Activated CD4-positive, alpha-beta T cell treated with anti-CD3 and anti-CD28 coated beads, Interleukin-2, amount 10 ng/mL, durations not matched to agents 7 days and 5 days (primary cell): ENCODE results near the gene ADPRH. TPM values are rescaled to one million over a fixed set of nuclear protein-coding genes. Genes with fewer than 3 reads are reported as not detected.

Source experiments
- CTCF ChIA-PET: fragments of 350-600 bp; sonication (Branson Sonifier 250); formaldehyde crosslinking; loops from one replicate; lab custom pipeline; 2021; ENCODE audit warnings: antibody characterized with exemption; lab: Charles Lee
- POLR2A ChIA-PET: fragments of 350-600 bp; sonication (Branson Sonifier 250); formaldehyde crosslinking; loops from one replicate; lab custom pipeline; 2021; ENCODE audit warnings: antibody characterized with exemption; lab: Charles Lee
- DNase-seq: peaks from one replicate; pipeline ENCODE4 v3.0.0-alpha.2; 2020
- H3K27ac Mint-ChIP-seq: one replicate; pipeline ENCODE4 v1.8.0; 2021; ENCODE audit warnings: mild to moderate bottlenecking, moderate library complexity, mixed read lengths
- H3K27me3 Mint-ChIP-seq: one replicate; pipeline ENCODE4 v1.8.0; 2021; ENCODE audit warnings: mixed read lengths
- H3K36me3 Mint-ChIP-seq: one replicate; pipeline ENCODE4 v1.8.0; 2021; ENCODE audit warnings: low read depth, mixed read lengths
- H3K4me1 Mint-ChIP-seq: one replicate; pipeline ENCODE4 v1.8.0; 2021; ENCODE audit warnings: mixed read lengths
- H3K4me3 Mint-ChIP-seq: one replicate; pipeline ENCODE4 v1.8.0; 2021; ENCODE audit warnings: mild to moderate bottlenecking, moderate library complexity, mixed read lengths
- H3K9me3 Mint-ChIP-seq: one replicate; pipeline ENCODE4 v1.8.0; 2021; ENCODE audit warnings: mixed read lengths
- total RNA-seq, 2 experiments: library from RNA; stranded (reverse); gene quantifications; one replicate each; pipeline ENCODE4 v1.2.3, GENCODE V29; 2021

The ADPRH gene
- total RNA-seq: 1 to 10 TPM; 1.4 to 1.8 TPM

DNA sequence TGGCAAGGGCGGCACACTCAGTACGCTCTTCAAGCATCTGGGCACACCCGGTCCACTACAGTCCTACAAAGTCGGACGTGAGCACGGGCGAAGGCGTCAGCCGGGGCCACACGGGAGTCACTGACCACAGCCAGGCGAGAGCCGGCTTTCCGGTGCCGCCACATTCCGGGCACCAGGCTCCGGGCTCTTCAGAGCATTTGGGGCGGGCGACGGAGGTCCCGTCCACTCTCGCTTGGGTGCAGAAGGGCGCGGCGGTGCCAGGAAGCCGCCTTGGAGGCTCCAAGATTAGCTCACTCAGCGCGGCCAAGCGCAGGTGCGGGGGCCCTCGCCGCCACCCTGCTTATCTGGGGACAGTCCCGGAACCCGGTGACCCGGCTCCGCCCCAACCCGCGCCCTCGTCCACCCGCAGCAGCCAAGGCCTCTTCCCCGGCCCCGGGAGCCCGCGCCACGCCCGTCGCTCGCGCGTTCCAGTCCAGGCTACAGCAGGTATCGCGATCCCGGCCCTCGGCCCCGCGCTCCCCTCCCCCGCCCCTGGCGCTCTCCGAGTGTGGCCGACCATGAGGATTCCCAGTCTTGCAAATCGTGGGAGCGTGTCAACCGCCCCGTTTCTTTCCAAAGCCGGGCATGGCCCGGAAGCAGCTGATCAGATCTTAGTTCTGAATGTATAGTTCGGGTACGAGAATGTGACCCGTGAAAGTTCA lies at the start of gene ADPRH:
ADPRH (plus strand) TSS at position 127 of the 701 bp plus-strand sequence. CDS start 2,678 bp downstream, outside the sequence.
- Mint-ChIP-seq H3K36me3 (no peaks in the 10 kb centered on the region), H3K27me3 (peaks cover 18% of the 10 kb centered on the region), H3K27ac (peak within 1 kb of the TSS; percentile 88), H3K4me3 (peak within 1 kb of the TSS; percentile 84), H3K4me1 (peaks cover 18% of the 10 kb centered on the region), H3K9me3 (no peaks in the 10 kb centered on the region)
- POLR2A ChIA-PET: no interaction called here
- CTCF ChIA-PET: interaction anchor here (1.1 to 1.4 kb wide), 2 partner anchors 9 to 21 kb away, joined by 3 read pairs; no protein-coding TSS in a partner anchor
- DNase-seq: peak; percentile 41

DNA sequence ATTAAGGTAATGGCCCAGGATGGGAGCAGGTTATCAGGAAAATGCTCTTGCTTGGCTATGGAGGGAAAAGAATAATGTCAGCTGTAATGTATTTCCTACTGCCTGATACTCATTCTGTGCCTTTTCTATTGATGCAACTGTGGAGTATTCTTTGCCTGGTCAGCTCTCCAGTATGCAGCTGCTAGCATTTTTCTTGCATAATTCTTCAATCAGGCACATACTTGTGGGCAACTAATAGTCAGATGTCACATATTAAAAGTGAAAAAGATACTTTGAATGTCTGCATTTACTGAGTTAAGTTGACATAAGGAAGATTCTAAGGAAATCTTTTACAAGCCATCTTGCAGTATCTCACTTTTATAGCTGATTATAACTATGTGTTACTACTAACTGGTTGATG lies 49.4 kb upstream of the ADPRH start:
- CTCF ChIA-PET: interaction anchor here (0.6 to 1.1 kb wide), 3 partner anchors 9 to 75 kb away, joined by 3 to 4 read pairs (median 4); no protein-coding TSS in a partner anchor

DNA sequence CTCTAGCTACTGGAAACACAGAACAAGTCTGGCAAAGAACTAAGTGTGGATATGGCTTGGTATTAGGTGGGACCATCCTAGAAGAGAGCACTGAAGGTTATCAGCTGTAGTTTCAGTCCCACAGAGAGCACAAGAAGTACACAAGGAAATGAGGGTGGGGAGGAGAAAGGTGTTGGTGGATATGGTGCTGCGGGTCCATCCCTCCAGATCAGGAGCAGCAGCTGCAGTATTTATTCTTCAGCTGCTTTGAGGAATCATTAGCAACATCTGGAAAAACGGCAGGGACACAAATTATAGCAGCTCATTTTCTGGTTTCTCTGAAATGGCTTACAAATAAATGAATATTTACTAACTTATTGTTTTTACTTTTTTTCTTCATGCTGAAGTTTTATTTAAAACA lies 48.8 kb upstream of the ADPRH start:
- Mint-ChIP-seq H3K9me3 (no peaks in the 10 kb centered on the region), H3K36me3 (peaks cover 16% of the 10 kb centered on the region), H3K4me1 (no peaks in the 10 kb centered on the region), H3K27ac (no peak overlapping the region), H3K27me3 (no peaks in the 10 kb centered on the region), H3K4me3 (no peak overlapping the region)
- ChIA-PET POLR2A (interaction anchor here (0.6 kb wide), 1 partner anchor 57 kb away, joined by 3 read pairs; no protein-coding TSS in a partner anchor), CTCF (interaction anchor here (0.5 to 1.1 kb wide), 4 partner anchors 9 to 601 kb away, joined by 3 to 5 read pairs (median 4); no protein-coding TSS in a partner anchor)
- DNase-seq: no peak

More for the DNA sequence above, 49.4 kb upstream of the ADPRH start:
- Mint-ChIP-seq H3K36me3 (peaks cover 19% of the 10 kb centered on the region), H3K27me3 (no peaks in the 10 kb centered on the region), H3K4me1 (no peaks in the 10 kb centered on the region), H3K9me3 (no peaks in the 10 kb centered on the region), H3K27ac (no peak overlapping the region), H3K4me3 (no peak overlapping the region)
- POLR2A ChIA-PET: interaction anchor here (0.6 kb wide), 1 partner anchor 57 kb away, joined by 3 read pairs; no protein-coding TSS in a partner anchor
- DNase-seq: no peak

DNA sequence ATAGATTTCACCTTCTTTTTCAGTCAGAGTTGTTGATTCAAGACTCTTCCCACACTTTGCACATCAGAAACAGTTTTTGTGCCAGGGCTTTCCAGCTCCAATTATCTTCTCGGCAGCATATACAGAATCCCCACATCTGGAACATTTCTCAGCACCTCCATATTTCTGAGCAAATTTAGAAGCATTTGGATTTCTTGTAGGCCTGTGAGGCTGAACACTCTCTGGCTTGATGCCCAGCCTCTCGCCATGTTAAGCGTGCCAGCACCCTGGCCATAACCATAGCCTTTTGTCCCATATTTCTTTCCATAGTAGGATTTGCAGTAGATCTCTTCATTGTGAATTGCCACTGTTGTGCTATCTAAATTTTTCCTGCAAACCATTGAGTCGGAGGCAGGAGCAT lies 48.1 kb upstream of the ADPRH start:
- no peaks in the 10 kb centered on the region for H3K4me1 Mint-ChIP-seq
- H3K27ac Mint-ChIP-seq: no peak overlapping the region
- H3K27me3 Mint-ChIP-seq: no peaks in the 10 kb centered on the region
- CTCF ChIA-PET: no interaction called here
- DNase-seq: no peak
- H3K4me3 Mint-ChIP-seq: no peak overlapping the region
- no peaks in the 10 kb centered on the region for H3K9me3 Mint-ChIP-seq
- POLR2A ChIA-PET: no interaction called here
- peaks cover 11% of the 10 kb centered on the region for H3K36me3 Mint-ChIP-seq

DNA sequence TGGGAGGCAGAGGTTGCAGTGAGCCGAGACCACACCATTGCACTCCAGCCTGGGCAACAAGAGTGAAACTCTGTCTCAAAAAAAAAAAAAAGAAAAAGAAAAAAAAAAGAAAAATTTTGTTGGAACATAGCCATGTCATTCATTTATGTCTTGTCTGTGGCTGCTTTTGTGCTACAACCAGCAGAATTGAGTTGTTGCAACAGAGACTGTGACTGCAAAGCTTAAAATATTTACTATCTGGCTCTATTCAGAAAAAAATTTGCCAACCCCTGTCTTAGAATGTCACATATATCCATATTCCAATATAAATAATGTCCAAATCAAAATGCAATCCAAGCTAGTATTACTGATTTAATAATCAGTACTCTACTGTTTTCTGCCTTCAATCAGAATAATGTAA lies 45.0 kb upstream of the ADPRH start:
- Mint-ChIP-seq H3K27me3 (no peaks in the 10 kb centered on the region), H3K27ac (no peak overlapping the region), H3K36me3 (peaks cover 4% of the 10 kb centered on the region), H3K4me1 (no peaks in the 10 kb centered on the region), H3K9me3 (no peaks in the 10 kb centered on the region), H3K4me3 (no peak overlapping the region)
- DNase-seq: no peak
- ChIA-PET POLR2A (no interaction called here), CTCF (interaction anchor here (0.6 to 0.7 kb wide), 2 partner anchors 207 to 257 kb away, joined by 3 read pairs; no protein-coding TSS in a partner anchor)

DNA sequence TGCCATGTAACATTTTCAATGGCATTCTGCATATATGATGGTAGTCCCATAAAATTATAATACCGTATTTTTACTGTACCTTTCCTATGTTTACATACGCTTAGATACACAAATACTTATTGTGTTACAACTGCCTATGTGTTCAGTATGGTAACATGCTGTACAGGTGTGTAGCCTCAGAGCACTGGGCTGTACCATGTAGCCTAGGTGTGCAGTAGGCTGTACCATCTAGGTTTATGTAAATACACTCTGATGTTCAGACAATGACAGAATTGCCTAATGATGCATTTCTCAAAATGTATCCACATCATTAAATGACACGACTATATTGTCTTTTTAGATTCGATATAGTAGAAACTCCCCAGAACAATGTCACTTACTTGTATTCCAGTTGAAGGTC lies 42.5 kb upstream of the ADPRH start:
- H3K9me3 Mint-ChIP-seq: no peaks in the 10 kb centered on the region
- no peak overlapping the region for H3K4me3 Mint-ChIP-seq
- no peak overlapping the region for H3K27ac Mint-ChIP-seq
- ChIA-PET POLR2A (no interaction called here), CTCF (no interaction called here)
- H3K4me1 Mint-ChIP-seq: no peaks in the 10 kb centered on the region
- H3K36me3 Mint-ChIP-seq: peaks cover 5% of the 10 kb centered on the region
- DNase-seq: no peak
- H3K27me3 Mint-ChIP-seq: peaks cover 3% of the 10 kb centered on the region

DNA sequence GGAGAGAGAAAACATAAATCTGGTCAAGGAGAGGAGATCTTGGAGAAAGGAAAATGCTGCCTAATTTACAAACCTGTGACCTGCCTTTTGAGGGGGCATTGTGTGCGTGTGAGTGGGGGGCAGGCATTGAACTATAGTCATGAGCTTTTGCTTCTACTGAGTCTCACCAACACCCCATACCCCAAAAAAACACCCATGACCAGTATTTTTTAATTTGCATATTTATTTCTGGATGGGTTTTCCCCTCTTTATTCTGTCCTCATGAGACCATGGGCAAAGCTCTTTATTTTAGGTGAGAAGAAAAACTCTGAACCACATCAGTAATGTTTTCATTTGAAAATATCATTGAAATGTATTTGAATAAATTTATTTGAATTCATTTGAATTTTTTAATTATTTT lies 40.5 kb upstream of the ADPRH start:
- Mint-ChIP-seq H3K4me3 (no peak overlapping the region), H3K9me3 (no peaks in the 10 kb centered on the region), H3K27ac (no peak overlapping the region), H3K4me1 (no peaks in the 10 kb centered on the region), H3K27me3 (peaks cover 9% of the 10 kb centered on the region), H3K36me3 (peaks cover 7% of the 10 kb centered on the region)
- no peak for DNase-seq
- CTCF ChIA-PET: interaction anchor here (1.8 kb wide), 1 partner anchor 9 kb away, joined by 4 read pairs; no protein-coding TSS in a partner anchor
- POLR2A ChIA-PET: no interaction called here

DNA sequence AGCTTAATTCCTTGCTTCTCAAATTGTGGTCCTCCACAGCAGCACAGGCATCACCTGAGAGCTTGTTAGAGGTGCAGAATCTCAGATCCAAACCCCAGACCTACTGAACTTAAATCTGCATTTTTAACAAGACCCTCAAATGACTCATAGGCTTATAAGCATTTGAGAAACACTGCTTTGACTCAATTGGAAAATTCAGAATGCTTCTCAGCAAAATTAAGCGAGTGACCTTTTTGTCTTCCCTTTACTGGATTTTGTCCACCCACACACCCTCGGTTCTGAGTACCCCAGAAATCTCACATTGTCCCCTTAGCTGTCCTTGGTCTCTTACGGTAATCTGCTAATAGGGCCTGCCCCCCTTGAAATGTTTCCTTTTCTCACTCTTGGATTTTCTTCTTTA lies 37.7 kb upstream of the ADPRH start:
- H3K4me1 Mint-ChIP-seq: no peaks in the 10 kb centered on the region
- H3K4me3 Mint-ChIP-seq: no peak overlapping the region
- no peak overlapping the region for H3K27ac Mint-ChIP-seq
- peaks cover 9% of the 10 kb centered on the region for H3K27me3 Mint-ChIP-seq
- H3K36me3 Mint-ChIP-seq: peaks cover 8% of the 10 kb centered on the region
- no peak for DNase-seq
- ChIA-PET CTCF (no interaction called here), POLR2A (no interaction called here)
- no peaks in the 10 kb centered on the region for H3K9me3 Mint-ChIP-seq

DNA sequence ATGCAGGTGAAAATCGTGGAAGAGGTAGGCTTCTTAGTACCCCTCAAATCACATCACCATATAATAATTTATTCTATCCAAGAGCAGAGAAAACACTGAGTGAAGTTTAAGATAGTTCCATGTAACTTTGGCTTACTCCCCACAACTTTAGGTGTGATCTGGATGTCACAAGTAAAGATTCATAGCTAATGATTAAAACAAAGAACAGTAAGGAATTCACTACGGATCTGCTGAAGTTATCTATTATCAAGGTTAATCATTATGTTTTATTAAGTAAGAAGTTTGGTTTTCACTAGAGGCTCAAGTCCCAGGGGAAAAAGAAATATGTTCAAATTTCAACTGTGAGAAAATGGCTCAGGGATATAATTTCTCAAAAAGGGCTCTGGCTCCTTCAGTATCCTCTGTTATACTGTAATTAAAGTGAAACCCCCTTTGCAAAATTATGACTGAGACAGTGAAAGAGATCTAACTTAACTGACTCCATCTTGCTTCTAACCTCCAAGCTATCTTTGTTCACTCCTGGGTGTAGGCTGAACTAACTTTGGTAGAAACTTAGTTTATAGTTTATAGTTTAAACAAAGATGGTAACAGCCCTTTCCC lies 37.0 kb upstream of the ADPRH start:
- H3K36me3 Mint-ChIP-seq: peaks cover 8% of the 10 kb centered on the region
- H3K4me3 Mint-ChIP-seq: no peak overlapping the region
- no peaks in the 10 kb centered on the region for H3K4me1 Mint-ChIP-seq
- ChIA-PET CTCF (interaction anchor here (1.3 kb wide), 1 partner anchor 43 kb away, joined by 3 read pairs; no protein-coding TSS in a partner anchor), POLR2A (no interaction called here)
- no peaks in the 10 kb centered on the region for H3K9me3 Mint-ChIP-seq
- no peak overlapping the region for H3K27ac Mint-ChIP-seq
- H3K27me3 Mint-ChIP-seq: peaks cover 9% of the 10 kb centered on the region
- DNase-seq: no peak

DNA sequence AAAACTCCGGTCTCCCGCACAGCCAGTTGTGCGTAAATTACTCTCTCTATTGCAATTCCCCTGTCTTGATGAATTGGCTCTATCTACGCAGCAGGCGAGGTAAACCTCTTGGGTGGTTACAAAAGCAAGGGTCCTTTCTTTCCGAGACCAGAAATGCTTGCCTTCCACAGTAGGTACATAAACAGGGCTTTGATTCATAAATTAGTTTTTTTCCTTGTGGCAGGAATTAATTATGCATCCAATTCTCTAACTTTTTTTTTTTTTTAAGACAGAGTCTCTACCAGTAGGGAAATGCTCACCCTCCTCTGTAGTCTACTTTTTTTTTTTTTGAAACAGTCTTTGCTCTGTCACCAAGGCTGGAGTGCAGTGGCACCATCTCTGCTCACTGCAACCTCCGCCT lies 36.1 kb upstream of the ADPRH start:
- no peak overlapping the region for H3K27ac Mint-ChIP-seq
- H3K4me1 Mint-ChIP-seq: no peaks in the 10 kb centered on the region
- no peak for DNase-seq
- H3K27me3 Mint-ChIP-seq: peaks cover 9% of the 10 kb centered on the region
- peaks cover 8% of the 10 kb centered on the region for H3K36me3 Mint-ChIP-seq
- POLR2A ChIA-PET: no interaction called here
- no peaks in the 10 kb centered on the region for H3K9me3 Mint-ChIP-seq
- CTCF ChIA-PET: interaction anchor here (0.6 to 1.3 kb wide), 3 partner anchors 16 to 412 kb away, joined by 3 read pairs; no protein-coding TSS in a partner anchor
- H3K4me3 Mint-ChIP-seq: no peak overlapping the region

DNA sequence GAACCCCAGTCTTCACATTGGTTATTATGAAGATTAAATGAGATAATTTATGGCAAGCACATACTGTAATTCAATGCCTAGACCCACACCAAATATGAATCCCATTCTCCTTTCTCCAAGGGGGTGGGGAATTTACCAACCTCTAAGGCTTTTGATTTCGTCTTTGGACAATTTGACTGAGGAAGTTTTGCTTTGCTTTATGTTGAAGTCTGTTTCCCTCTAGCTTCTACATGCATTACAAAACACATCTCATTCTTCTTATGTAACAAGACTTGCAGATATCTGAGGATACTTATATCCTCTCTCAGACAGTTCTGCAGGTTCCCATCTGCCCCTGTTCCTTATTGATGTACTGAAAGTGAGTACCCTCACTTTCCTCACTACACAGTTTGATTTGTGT lies 32.1 kb upstream of the ADPRH start:
- no peak for DNase-seq
- ChIA-PET POLR2A (no interaction called here), CTCF (no interaction called here)
- Mint-ChIP-seq H3K4me3 (no peak overlapping the region), H3K9me3 (no peaks in the 10 kb centered on the region), H3K27ac (no peak overlapping the region), H3K27me3 (peaks cover 5% of the 10 kb centered on the region), H3K36me3 (peaks cover 6% of the 10 kb centered on the region), H3K4me1 (peaks cover 4% of the 10 kb centered on the region)

DNA sequence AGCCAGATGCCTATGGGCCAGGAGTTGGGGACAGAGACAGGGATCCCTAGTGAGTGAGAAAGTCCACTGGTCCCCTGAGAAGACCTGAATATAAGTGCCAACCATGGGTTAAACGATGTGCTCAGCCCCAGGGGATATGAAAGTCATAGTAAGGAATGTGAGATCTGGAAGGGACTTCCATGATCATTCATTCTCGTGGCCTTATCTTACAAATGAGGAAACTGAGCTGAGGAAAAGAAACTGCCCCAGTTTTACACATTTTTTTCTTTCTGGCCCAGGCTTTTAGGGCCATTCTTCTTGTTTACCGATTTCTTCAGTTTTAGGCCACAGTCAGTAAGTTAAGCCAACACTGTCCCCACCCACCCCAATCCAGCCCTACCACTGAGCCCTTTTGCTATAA lies 31.0 kb upstream of the ADPRH start:
- DNase-seq: no peak
- Mint-ChIP-seq H3K36me3 (peaks cover 1% of the 10 kb centered on the region), H3K4me1 (peaks cover 6% of the 10 kb centered on the region), H3K27ac (no peak overlapping the region), H3K4me3 (no peak overlapping the region), H3K27me3 (no peaks in the 10 kb centered on the region), H3K9me3 (no peaks in the 10 kb centered on the region)
- ChIA-PET POLR2A (no interaction called here), CTCF (interaction anchor here (0.6 to 0.7 kb wide), 2 partner anchors 20 to 365 kb away, joined by 3 to 5 read pairs; no protein-coding TSS in a partner anchor)
